Suprapubic skin (tissue), 4 donors: ENCODE results near the gene ACAA1. TPM values are rescaled to one million over a fixed set of nuclear protein-coding genes. Genes with fewer than 3 reads are reported as not detected.
A peak's percentile ranks its signal among the peaks of the same experiment; 100 is the strongest.

Experiments
- DNase-seq, 2 donors: peaks; one replicate each; pipeline ENCODE4 v3.0.0-alpha.2; 2019; ENCODE audit warnings: low spot score in 2 of 2
- H3K27ac ChIP-seq: fragments of 200-600 bp; sonication (generic); one replicate; pipeline ENCODE4 v1.5.1; 2019
- H3K27me3 ChIP-seq: fragments of 200-600 bp; sonication (generic); one replicate; pipeline ENCODE4 v1.5.1; 2019
- H3K36me3 ChIP-seq: fragments of 200-600 bp; sonication (generic); one replicate; pipeline ENCODE4 v1.5.1; 2019
- H3K4me1 ChIP-seq: fragments of 200-600 bp; sonication (generic); one replicate; pipeline ENCODE4 v1.5.1; 2019
- H3K4me3 ChIP-seq: fragments of 200-600 bp; sonication (generic); one replicate; pipeline ENCODE4 v1.5.1; 2019; ENCODE audit warnings: mild to moderate bottlenecking
- H3K9me3 ChIP-seq: fragments of 200-600 bp; sonication (generic); one replicate; pipeline ENCODE4 v1.5.1; 2019
- EP300 ChIP-seq: sonication (generic); formaldehyde crosslinking; IDR thresholded peaks from one replicate; pipeline ENCODE4 v1.6.1; 2017; ENCODE audit warnings: antibody characterized with exemption
- POLR2A ChIP-seq, 2 donors: fragments of 450-650 bp; IDR thresholded peaks; one replicate each; pipeline ENCODE4 v1.6.1; 2017; ENCODE audit warnings: antibody characterized with exemption in 2 of 2, mild to moderate bottlenecking in 2 of 2, moderate library complexity in 2 of 2
- POLR2AphosphoS5 ChIP-seq, 3 donors: sonication (generic); formaldehyde crosslinking; IDR thresholded peaks; one replicate each; pipeline ENCODE4 v1.6.1; 2017; ENCODE audit warnings: antibody characterized with exemption in 3 of 3
- WGBS: methylation state at CpG from one replicate; pipeline ENCODE4 v1.1.5; 2018; 5-methylcytosine and 5-hydroxymethylcytosine counted together
- total RNA-seq, 4 donors: library from RNA; depleted of rRNA; stranded (reverse); fragments of >200 nt; gene quantifications; one replicate each; pipeline ENCODE4 v1.1.0, GENCODE V29; 2016
- TF ChIP-seq, protein P1 (sequence below), 2 donors: fragments of 200-600 bp in 1 of 2; fragments of 450-650 bp in 1 of 2; sonication (generic) in 1 of 2; IDR thresholded peaks; one replicate each; pipeline ENCODE4 v1.5.1; 2016 to 2019; ENCODE audit warnings: antibody characterized with exemption in 2 of 2, mild to moderate bottlenecking in 1 of 2, moderate library complexity in 1 of 2

Gene ACAA1
- total RNA-seq, 4 donors from 2014 or later, result 29.3 to 54.5 (median 51.4) TPM

DNA sequence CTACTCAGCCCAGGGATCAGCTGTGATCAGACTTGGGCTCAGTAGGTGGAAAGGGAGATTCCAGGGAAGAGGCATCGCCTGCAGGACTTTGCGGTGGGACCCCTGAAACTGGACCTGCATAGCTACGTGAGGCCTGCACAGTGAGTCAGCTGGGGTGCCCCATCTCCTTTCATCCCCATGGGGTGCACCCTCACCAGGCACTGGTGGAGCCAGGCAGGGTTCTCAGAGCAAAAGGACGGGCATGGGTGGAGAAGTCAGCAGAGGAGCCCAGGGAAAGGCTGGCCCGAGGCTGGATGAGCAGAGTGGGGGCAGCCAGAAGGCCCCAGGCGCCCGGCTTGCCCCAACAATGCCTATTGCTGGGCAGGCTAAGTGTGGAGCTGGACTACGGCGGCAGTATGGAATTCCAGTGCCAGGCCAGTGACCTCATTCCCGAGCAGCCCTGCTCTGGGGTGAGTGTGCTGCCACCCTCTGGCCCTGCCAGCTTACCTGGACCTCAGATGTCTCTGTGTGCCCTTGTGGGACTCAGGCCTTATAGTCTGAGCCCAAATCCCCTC is 19.7 kb downstream of the ACAA1 start:
- 84% methylated on average over 4 of the region's 10 CpGs for WGBS
- DNase-seq, result peak in 1 of 2 donors; percentile 49
- H3K4me3 ChIP-seq, result no peak overlapping the region
- no peak overlapping the region for H3K27ac ChIP-seq
- H3K36me3 ChIP-seq, result peaks cover 30% of the 10 kb centered on the region
- no peak for TF ChIP-seq POLR2A (IDR thresholded peaks at IDR 0.05)
- no peak for TF ChIP-seq EP300
- TF ChIP-seq, protein P1, sequence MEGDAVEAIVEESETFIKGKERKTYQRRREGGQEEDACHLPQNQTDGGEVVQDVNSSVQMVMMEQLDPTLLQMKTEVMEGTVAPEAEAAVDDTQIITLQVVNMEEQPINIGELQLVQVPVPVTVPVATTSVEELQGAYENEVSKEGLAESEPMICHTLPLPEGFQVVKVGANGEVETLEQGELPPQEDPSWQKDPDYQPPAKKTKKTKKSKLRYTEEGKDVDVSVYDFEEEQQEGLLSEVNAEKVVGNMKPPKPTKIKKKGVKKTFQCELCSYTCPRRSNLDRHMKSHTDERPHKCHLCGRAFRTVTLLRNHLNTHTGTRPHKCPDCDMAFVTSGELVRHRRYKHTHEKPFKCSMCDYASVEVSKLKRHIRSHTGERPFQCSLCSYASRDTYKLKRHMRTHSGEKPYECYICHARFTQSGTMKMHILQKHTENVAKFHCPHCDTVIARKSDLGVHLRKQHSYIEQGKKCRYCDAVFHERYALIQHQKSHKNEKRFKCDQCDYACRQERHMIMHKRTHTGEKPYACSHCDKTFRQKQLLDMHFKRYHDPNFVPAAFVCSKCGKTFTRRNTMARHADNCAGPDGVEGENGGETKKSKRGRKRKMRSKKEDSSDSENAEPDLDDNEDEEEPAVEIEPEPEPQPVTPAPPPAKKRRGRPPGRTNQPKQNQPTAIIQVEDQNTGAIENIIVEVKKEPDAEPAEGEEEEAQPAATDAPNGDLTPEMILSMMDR (IDR thresholded peaks at IDR 0.05), result no peak
- no peak for TF ChIP-seq POLR2AphosphoS5 (IDR thresholded peaks at IDR 0.05)
- H3K27me3 ChIP-seq, result no peaks in the 10 kb centered on the region
- no peaks in the 10 kb centered on the region for H3K9me3 ChIP-seq
- no peaks in the 10 kb centered on the region for H3K4me1 ChIP-seq

GRCh38 chr3:38116471-38117162 is 20.3 kb downstream of the ACAA1 start:
- TF ChIP-seq EP300, result no peak
- TF ChIP-seq POLR2AphosphoS5 (IDR thresholded peaks at IDR 0.05), result no peak
- no peak for TF ChIP-seq POLR2A (IDR thresholded peaks at IDR 0.05)
- TF ChIP-seq, protein P1 (IDR thresholded peaks at IDR 0.05), result no peak
- Histone ChIP-seq H3K4me1 (no peaks in the 10 kb centered on the region), H3K27ac (no peak overlapping the region), H3K9me3 (no peaks in the 10 kb centered on the region), H3K27me3 (no peaks in the 10 kb centered on the region), H3K36me3 (peaks cover 24% of the 10 kb centered on the region), H3K4me3 (no peak overlapping the region)
- WGBS, result 66% methylated on average over 8 of the region's 12 CpGs
- DNase-seq, result peak; percentile 60 to 72

DNA sequence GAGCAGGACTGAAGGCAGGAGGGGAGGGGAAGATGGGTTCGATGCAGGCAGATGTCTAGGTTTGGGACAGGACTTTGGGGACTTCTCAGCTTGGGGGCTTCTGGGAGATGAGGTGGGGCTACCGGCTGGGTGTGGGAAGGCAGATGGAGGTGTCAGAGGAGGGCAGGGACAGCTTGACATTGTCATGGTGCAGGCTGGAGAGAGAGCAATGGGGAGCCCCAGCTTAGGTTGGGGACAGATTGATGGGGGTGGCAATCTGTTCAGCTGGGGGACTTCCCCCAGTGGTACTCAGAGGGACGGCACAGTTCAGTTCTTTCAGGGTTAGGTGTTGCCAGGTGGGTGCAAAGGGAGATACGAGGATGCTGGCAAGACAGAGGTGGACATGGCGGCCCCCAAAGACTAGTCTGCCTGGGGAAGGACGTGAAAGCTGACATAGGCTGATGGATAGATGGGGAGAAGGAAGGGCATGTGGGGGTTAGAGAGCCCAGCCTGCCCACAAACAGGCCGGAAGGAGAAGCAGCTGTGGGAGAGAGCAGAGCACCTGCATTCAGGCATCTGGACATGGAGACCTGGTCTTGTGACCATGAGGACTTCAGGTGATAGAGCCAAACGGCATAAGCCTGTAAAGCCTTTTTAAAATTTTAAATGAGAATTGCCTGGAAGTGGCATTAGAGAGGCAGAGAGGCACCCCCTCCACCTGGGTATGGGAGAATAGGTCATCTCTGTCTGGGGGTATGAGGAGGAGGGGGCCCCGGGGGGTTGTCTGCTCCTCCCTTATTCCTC is 21.1 kb downstream of the ACAA1 start:
- 69% methylated on average over 9 of the region's 9 CpGs for WGBS
- TF ChIP-seq, protein P1 (IDR thresholded peaks at IDR 0.05), result no peak
- TF ChIP-seq EP300 (no peak), POLR2A (IDR thresholded peaks at IDR 0.05) (no peak), POLR2AphosphoS5 (IDR thresholded peaks at IDR 0.05) (no peak)
- H3K36me3 ChIP-seq, result peaks cover 16% of the 10 kb centered on the region
- H3K4me3 ChIP-seq, result no peak overlapping the region
- H3K9me3 ChIP-seq, result no peaks in the 10 kb centered on the region
- H3K27ac ChIP-seq, result no peak overlapping the region
- DNase-seq, result peak in 1 of 2 donors; percentile 62
- no peaks in the 10 kb centered on the region for H3K4me1 ChIP-seq
- H3K27me3 ChIP-seq, result no peaks in the 10 kb centered on the region

DNA sequence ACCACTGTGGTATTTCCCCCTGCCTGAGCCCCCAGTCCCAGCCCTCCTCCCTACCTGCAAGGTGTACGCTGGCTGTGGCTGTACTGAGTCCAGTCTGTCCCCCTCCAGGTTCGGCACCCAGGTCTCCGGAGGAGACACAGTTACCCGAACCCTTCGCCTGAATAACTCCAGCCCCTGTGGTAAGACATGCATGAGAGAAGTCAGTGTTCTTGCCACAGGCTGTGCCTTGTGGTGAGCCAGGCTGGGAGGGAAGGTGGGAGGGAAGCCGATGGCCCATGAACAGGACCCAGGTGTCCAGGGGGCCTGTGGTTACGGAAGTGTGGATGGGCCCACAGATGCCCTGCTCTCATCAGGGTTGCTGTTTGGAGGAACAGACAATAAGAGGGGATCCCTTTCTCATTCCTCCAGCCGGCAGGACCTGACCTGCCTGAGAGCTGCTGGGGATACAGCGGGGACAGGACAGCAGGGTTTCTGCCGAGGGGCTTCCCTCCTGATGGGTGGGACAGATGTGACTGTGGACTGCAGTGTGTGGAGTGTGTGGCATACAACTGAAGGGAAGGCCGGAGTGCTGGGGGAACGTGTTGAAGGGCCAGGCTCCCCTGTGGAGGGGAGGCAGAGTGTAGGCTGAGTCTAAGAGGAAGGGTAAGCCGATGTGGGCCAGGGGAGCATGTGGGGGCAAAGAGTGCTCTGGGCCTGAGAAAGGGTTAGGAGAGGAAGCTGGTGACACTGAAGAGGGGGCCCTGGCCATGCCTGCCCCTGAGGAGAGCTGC is 21.9 kb downstream of the ACAA1 start:
- no peak overlapping the region for H3K4me3 ChIP-seq
- 68% methylated on average over 6 of the region's 13 CpGs for WGBS
- peaks cover 8% of the 10 kb centered on the region for H3K36me3 ChIP-seq
- no peak for TF ChIP-seq POLR2A (IDR thresholded peaks at IDR 0.05)
- TF ChIP-seq POLR2AphosphoS5 (IDR thresholded peaks at IDR 0.05), result no peak
- TF ChIP-seq, protein P1 (IDR thresholded peaks at IDR 0.05), result no peak
- no peak for TF ChIP-seq EP300
- no peaks in the 10 kb centered on the region for H3K4me1 ChIP-seq
- no peak overlapping the region for H3K27ac ChIP-seq
- no peaks in the 10 kb centered on the region for H3K27me3 ChIP-seq
- peak; percentile 57 to 61 for DNase-seq
- no peaks in the 10 kb centered on the region for H3K9me3 ChIP-seq
